GM12878 (cell line): ENCODE results near the gene SERPINF2. TPM values are rescaled to one million over a fixed set of nuclear protein-coding genes. Genes with fewer than 3 reads are reported as not detected.

ENCODE experiments used
- ATAC-seq: fragments of 200-7000 bp; cut with Tn5 transposase; 3 replicates; pipeline ENCODE4 v1.9.1; 2020; ENCODE audit warnings: mild to moderate bottlenecking, moderate library complexity
- BruUV-seq: library from RNA; stranded (reverse); fragments of 400-500 nt; replicated peaks from 2 replicates; lab custom pipeline; 2021; lab: Mats Ljungman, UMichigan
- CTCF ChIA-PET: fragments of 300-600 bp; sonication (Branson Sonifier 250); formaldehyde crosslinking; extraction: SDS; loops from one replicate; lab custom pipeline; 2021; ENCODE audit warnings: inconsistent platforms; lab: Yijun Ruan, JAX
- POLR2A ChIA-PET: fragments of 350-600 bp; formaldehyde crosslinking; extraction: SDS; loops from one replicate; lab custom pipeline; 2021; ENCODE audit warnings: inconsistent platforms; lab: Charles Lee
- RAD21 ChIA-PET: fragments of 300-600 bp; sonication (Branson Sonifier 250); formaldehyde crosslinking; loops from one replicate; lab custom pipeline; 2023; ENCODE audit warnings: antibody characterized with exemption; ENCODE audit not compliant: unreplicated experiment; lab: Charles Lee
- SMC1A ChIA-PET: fragments of 300-600 bp; sonication (Branson Sonifier 250); formaldehyde crosslinking; loops from one replicate; lab custom pipeline; 2023; ENCODE audit not compliant: unreplicated experiment, uncharacterized antibody; lab: Charles Lee
- DNase-seq: peaks from one replicate; pipeline ENCODE4 v3.0.0-alpha.2; 2011; ENCODE audit warnings: low read depth, low spot score
- FAIRE-seq: peaks from 3 replicates; lab custom pipeline; 2011; peaks lifted over from hg19 to GRCh38; lab: Jason Lieb, UNC
- H2AFZ ChIP-seq: 2 replicates; pipeline ENCODE4 v1.6.0; 2011; ENCODE audit warnings: low read depth, low read length, control low read depth; ENCODE audit not compliant: control insufficient read depth
- H3K27ac ChIP-seq: 2 replicates; pipeline ENCODE4 v1.5.1; 2011; ENCODE audit warnings: control low read depth; ENCODE audit not compliant: control insufficient read depth, insufficient read depth
- H3K27me3 ChIP-seq, 2 experiments: replicated peaks in 1 of 2; 2 replicates each; pipeline versions ENCODE4 v1.6.0 to v1.6.1; 2011; ENCODE audit warnings: low read length in 1 of 2; ENCODE audit not compliant: control insufficient read depth in 2 of 2, insufficient read depth in 2 of 2
- H3K36me3 ChIP-seq, 2 experiments: 2 replicates each; pipeline ENCODE4 v1.5.1; 2011; ENCODE audit warnings: low read length in 1 of 2; ENCODE audit not compliant: control insufficient read depth in 2 of 2, insufficient read depth in 2 of 2
- H3K4me1 ChIP-seq: 2 replicates; pipeline ENCODE4 v1.6.1; 2011; ENCODE audit warnings: mild to moderate bottlenecking, low read length, moderate library complexity, mixed read lengths; ENCODE audit not compliant: control insufficient read depth, insufficient read depth
- H3K4me2 ChIP-seq: 2 replicates; pipeline ENCODE4 v1.6.0; 2011; ENCODE audit warnings: control low read depth; ENCODE audit not compliant: control insufficient read depth, insufficient read depth
- H3K4me3 ChIP-seq: fragments of 200-600 bp; sonication (generic); 2 replicates; pipeline ENCODE4 v1.5.1; 2016
- H3K79me2 ChIP-seq: 2 replicates; pipeline ENCODE4 v1.6.0; 2011; ENCODE audit warnings: low read length; ENCODE audit not compliant: control insufficient read depth, insufficient read depth
- H3K9ac ChIP-seq: 2 replicates; pipeline ENCODE4 v1.8.0; 2011; ENCODE audit warnings: low read length, control low read depth, mixed read lengths; ENCODE audit not compliant: control insufficient read depth, insufficient read depth
- H3K9me3 ChIP-seq: replicated peaks from 3 replicates; pipeline ENCODE4 v1.5.1; 2011; ENCODE audit warnings: mild to moderate bottlenecking, low read length; ENCODE audit not compliant: control insufficient read depth, insufficient read depth
- H4K20me1 ChIP-seq: 2 replicates; pipeline ENCODE4 v1.6.0; 2011; ENCODE audit not compliant: control insufficient read depth, insufficient read depth
- BHLHE40 ChIP-seq, 2 experiments: fragments of 450-650 bp in 1 of 2; IDR thresholded peaks; 2 replicates each; pipeline ENCODE4 v1.6.1; 2011 to 2017; ENCODE audit warnings: low read depth in 2 of 2, borderline replicate concordance in 1 of 2, improper control_type of control experiment in 1 of 2, low read length in 1 of 2, mild to moderate bottlenecking in 1 of 2
- BMI1 ChIP-seq: fragments of 450-650 bp; IDR thresholded peaks from 2 replicates; pipeline ENCODE4 v1.6.1; 2016; ENCODE audit warnings: mild to moderate bottlenecking, moderate library complexity, borderline replicate concordance
- CHD4 ChIP-seq: fragments of 200-600 bp; sonication (generic); IDR thresholded peaks from 2 replicates; pipeline ENCODE4 v1.6.1; 2016; ENCODE audit warnings: mild to moderate bottlenecking
- EGR1 ChIP-seq, 2 experiments: IDR thresholded peaks; 1 replicate in 1 of 2; 2 replicates in 1 of 2; pipeline ENCODE4 v1.6.1; 2011 to 2012; ENCODE audit warnings: low read depth in 2 of 2, low read length in 2 of 2, borderline replicate concordance in 1 of 2, mild to moderate bottlenecking in 1 of 2, moderate library complexity in 1 of 2
- GABPA ChIP-seq: IDR thresholded peaks from 2 replicates; pipeline ENCODE4 v1.6.1; 2014; ENCODE audit warnings: antibody characterized with exemption, low read depth, mild to moderate bottlenecking, inconsistent platforms
- MYC ChIP-seq: IDR thresholded peaks from 2 replicates; pipeline ENCODE4 v1.6.1; 2011; ENCODE audit warnings: mild to moderate bottlenecking, low read length, moderate library complexity, inconsistent platforms; ENCODE audit not compliant: insufficient read depth, insufficient replicate concordance, insufficient read length, severe bottlenecking
- NFYB ChIP-seq: IDR thresholded peaks from 2 replicates; pipeline ENCODE4 v1.6.1; 2011; ENCODE audit warnings: low read depth, mild to moderate bottlenecking, low read length, improper control_type of control experiment, moderate library complexity; ENCODE audit not compliant: insufficient read depth
- NRF1 ChIP-seq: conservative IDR thresholded peaks from 2 replicates; pipeline ENCODE4 v1.6.1; 2011; ENCODE audit warnings: mild to moderate bottlenecking, low read depth, low read length, improper control_type of control experiment
- POLR2AphosphoS2 ChIP-seq: IDR thresholded peaks from 2 replicates; pipeline ENCODE4 v1.6.1; 2011; ENCODE audit warnings: low read depth, mild to moderate bottlenecking, low read length, improper control_type of control experiment, moderate library complexity
- RAD51 ChIP-seq: fragments of 450-650 bp; IDR thresholded peaks from 2 replicates; pipeline ENCODE4 v1.6.1; 2016; ENCODE audit warnings: moderate library complexity, mild to moderate bottlenecking, inconsistent platforms
- RCOR1 ChIP-seq: conservative IDR thresholded peaks from 2 replicates; pipeline ENCODE4 v1.6.1; 2012; ENCODE audit warnings: low read depth, low read length, improper control_type of control experiment
- SIX5 ChIP-seq: IDR thresholded peaks from 2 replicates; pipeline ENCODE4 v1.6.1; 2011; ENCODE audit warnings: mild to moderate bottlenecking, low read depth, low read length, moderate library complexity; ENCODE audit not compliant: severe bottlenecking
- STAT3 ChIP-seq: IDR thresholded peaks from 2 replicates; pipeline ENCODE4 v1.6.1; 2011; ENCODE audit warnings: low read depth, low read length, improper control_type of control experiment
- TBL1XR1 ChIP-seq: IDR thresholded peaks from 2 replicates; pipeline ENCODE4 v1.6.1; 2012; ENCODE audit warnings: low read depth, low read length, improper control_type of control experiment
- WGBS: methylation state at CpG from one replicate; pipeline ENCODE4 v1.1.6; 2016; ENCODE audit warnings: low lambda C conversion rate; ENCODE audit not compliant: insufficient replicate concordance, insufficient coverage; ENCODE audit errors: missing lambda C conversion rate; 5-methylcytosine and 5-hydroxymethylcytosine counted together
- in situ Hi-C: fragments of 300-500 bp; cut with MboI; formaldehyde crosslinking; loops from 9 replicates; pipeline ENCODE4 v1.14.3; 2018; ENCODE audit warnings: mixed read lengths
- intact Hi-C: fragments of 100-400 bp; cut with micrococcal nuclease; formaldehyde crosslinking; loops from one replicate; pipeline ENCODE4 v1.14.2; 2022; ENCODE audit not compliant: unreplicated experiment
- polyA plus RNA-seq, 11 experiments: library from polyadenylated mRNA; depleted of rRNA in 4 of 11; unstranded in 6 of 11; stranded (reverse) in 5 of 11; fragments of >200 nt; fragmentation: Nextera tagmentation in 4 of 11; fragmentation: Illumina TruSeq in 1 of 11; extraction: Ambion mirVana in 4 of 11; extraction: Trizol in 1 of 11; gene quantifications; 1 replicate in 1 of 11; 2 replicates in 10 of 11; pipeline versions ENCODE4 v1.2.1 to v1.2.3, GENCODE V29; 2011 to 2016; ENCODE audit warnings: inconsistent platforms in 2 of 11, missing spikeins in 2 of 11, low read depth in 1 of 11
- total RNA-seq, 4 experiments: library from RNA; depleted of rRNA in 3 of 4; stranded (reverse); fragments of >200 nt in 3 of 4; fragmentation: Illumina TruSeq in 1 of 4; extraction: Trizol in 1 of 4; gene quantifications; 2 replicates each; pipeline versions ENCODE4 v1.2.1 to v1.2.3, GENCODE V29; 2013 to 2021
- TF ChIP-seq, protein P1 (sequence below): IDR thresholded peaks from 2 replicates; pipeline ENCODE4 v1.6.1; 2011; ENCODE audit warnings: low read depth, low read length, improper control_type of control experiment, borderline replicate concordance
- TF ChIP-seq, protein P2 (sequence below): fragments of 450-650 bp; IDR thresholded peaks from 2 replicates; pipeline ENCODE4 v1.6.1; 2017; ENCODE audit warnings: borderline replicate concordance

Gene SERPINF2
- total and polyA plus RNA-seq, 10 of the 15 experiments (the other 5 are each of a cell fraction or from before 2014, with no cell fraction given) = 0.04 to 0.21 (median 0.12) TPM; not detected in 6

DNA sequence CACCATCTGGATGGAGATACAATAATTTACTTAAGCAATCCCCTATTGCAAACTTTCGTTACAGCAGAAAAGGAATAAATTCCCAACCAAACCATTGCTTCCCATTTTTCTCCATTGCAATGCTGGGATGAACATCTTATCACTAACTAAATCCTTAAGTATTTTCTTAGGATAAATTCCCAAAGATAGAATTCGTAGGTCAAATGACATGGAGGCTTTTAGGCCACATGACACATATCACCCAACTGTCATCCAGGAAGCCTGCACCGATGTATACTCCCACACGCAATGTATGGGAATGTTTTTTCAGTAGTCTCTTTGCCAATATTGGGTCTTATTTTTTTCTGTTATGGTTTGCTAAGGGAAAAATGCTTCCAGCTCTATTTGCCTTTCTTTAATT lies 30.9 kb upstream of the SERPINF2 start:
- in situ Hi-C loops (no loop called here), intact Hi-C loops (no loop called here)
- Histone ChIP-seq H4K20me1 (no peaks in the 10 kb centered on the region), H2AFZ (no peak overlapping the region), H3K79me2 (peaks cover 2% of the 10 kb centered on the region; the same call in 1 of the 2 replicates), H3K9me3 (no peaks in the 10 kb centered on the region), H3K9ac (no peak overlapping the region), H3K4me2 (no peak overlapping the region), H3K27me3 (peaks cover 0 to 5% of the 10 kb centered on the region in 2 experiments; a peak in 2 of 4 replicates), H3K4me1 (peaks cover 9% of the 10 kb centered on the region), H3K4me3 (no peak overlapping the region), H3K27ac (no peak overlapping the region), H3K36me3 (peaks cover 0 to 7% of the 10 kb centered on the region in 2 experiments; a peak in 2 of 4 replicates)
- no peak for ATAC-seq
- DNase-seq = no peak
- ChIA-PET POLR2A (no interaction called here), SMC1A (no interaction called here), CTCF (no interaction called here), RAD21 (no interaction called here)
- no peak for FAIRE-seq
- TF ChIP-seq GABPA (no peak), BMI1 (no peak), NFYB (no peak)
- WGBS = 87% methylated on average over 4 of the region's 4 CpGs
- no TSS peak for BruUV-seq

DNA sequence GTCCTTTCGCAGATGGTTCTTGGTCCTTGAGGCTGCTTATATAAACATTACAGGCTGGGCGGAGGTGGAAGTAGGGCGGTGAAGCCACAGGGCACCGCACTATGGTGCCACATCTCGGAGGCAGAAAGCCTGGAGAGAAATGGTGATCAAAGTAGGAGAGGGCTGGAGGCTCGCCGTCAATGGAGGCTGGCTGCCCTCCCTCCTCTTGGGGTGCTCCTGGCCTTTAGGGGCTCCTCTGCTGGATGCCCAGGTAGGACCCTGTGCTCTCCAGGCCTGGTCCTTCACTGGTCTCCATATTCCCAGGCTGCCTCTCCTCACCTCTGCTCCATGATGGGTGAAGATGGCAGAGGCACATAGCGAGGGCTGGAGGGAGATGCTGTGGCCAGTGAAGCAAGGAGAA lies 30.4 kb upstream of the SERPINF2 start:
- ATAC-seq (no peak), FAIRE-seq (no peak), DNase-seq (no peak)
- no peak overlapping the region for H3K27ac ChIP-seq
- H3K36me3 ChIP-seq = peaks cover 0 to 7% of the 10 kb centered on the region in 2 experiments; a peak in 2 of 4 replicates
- H3K9me3 ChIP-seq = no peaks in the 10 kb centered on the region
- peaks cover 2% of the 10 kb centered on the region; the same call in 1 of the 2 replicates for H3K79me2 ChIP-seq
- H3K9ac ChIP-seq = no peak overlapping the region
- peaks cover 9% of the 10 kb centered on the region for H3K4me1 ChIP-seq
- no peak overlapping the region for H3K4me2 ChIP-seq
- in situ Hi-C loops (no loop called here), intact Hi-C loops (no loop called here)
- CTCF ChIA-PET = interaction anchor here (1.8 to 1.9 kb wide), 3 partner anchors 10 to 72 kb away, joined by 4 to 15 read pairs (median 9); no protein-coding TSS in a partner anchor
- POLR2A ChIA-PET = no interaction called here
- 93% methylated on average over 8 of the region's 8 CpGs for WGBS
- peaks cover 0 to 5% of the 10 kb centered on the region in 2 experiments; a peak in 2 of 4 replicates for H3K27me3 ChIP-seq
- no peaks in the 10 kb centered on the region for H4K20me1 ChIP-seq
- no TSS peak for BruUV-seq
- H3K4me3 ChIP-seq = no peak overlapping the region
- RAD21 ChIA-PET = no interaction called here
- SMC1A ChIA-PET = no interaction called here
- no peak overlapping the region for H2AFZ ChIP-seq
- TF ChIP-seq, protein P1, sequence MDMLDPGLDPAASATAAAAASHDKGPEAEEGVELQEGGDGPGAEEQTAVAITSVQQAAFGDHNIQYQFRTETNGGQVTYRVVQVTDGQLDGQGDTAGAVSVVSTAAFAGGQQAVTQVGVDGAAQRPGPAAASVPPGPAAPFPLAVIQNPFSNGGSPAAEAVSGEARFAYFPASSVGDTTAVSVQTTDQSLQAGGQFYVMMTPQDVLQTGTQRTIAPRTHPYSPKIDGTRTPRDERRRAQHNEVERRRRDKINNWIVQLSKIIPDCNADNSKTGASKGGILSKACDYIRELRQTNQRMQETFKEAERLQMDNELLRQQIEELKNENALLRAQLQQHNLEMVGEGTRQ = no peak
- TF ChIP-seq CHD4 = no peak
- TF ChIP-seq BHLHE40 (IDR thresholded peaks at IDR 0.05; ENCODE audit: borderline replicate concordance in 1 of 2, low read depth in 2 of 2, low read length in 1 of 2) = no peak
- TF ChIP-seq STAT3 = no peak
- TF ChIP-seq SIX5 = no peak
- TF ChIP-seq MYC = no peak
- TF ChIP-seq EGR1 (IDR thresholded peaks at IDR 0.05; ENCODE audit: borderline replicate concordance in 1 of 2, low read depth in 2 of 2, low read length in 2 of 2) = no peak
- TF ChIP-seq, protein P2, sequence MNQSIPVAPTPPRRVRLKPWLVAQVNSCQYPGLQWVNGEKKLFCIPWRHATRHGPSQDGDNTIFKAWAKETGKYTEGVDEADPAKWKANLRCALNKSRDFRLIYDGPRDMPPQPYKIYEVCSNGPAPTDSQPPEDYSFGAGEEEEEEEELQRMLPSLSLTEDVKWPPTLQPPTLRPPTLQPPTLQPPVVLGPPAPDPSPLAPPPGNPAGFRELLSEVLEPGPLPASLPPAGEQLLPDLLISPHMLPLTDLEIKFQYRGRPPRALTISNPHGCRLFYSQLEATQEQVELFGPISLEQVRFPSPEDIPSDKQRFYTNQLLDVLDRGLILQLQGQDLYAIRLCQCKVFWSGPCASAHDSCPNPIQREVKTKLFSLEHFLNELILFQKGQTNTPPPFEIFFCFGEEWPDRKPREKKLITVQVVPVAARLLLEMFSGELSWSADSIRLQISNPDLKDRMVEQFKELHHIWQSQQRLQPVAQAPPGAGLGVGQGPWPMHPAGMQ = no peak
- no peak for TF ChIP-seq NRF1
- TF ChIP-seq TBL1XR1 = no peak
- no peak for TF ChIP-seq RCOR1
- no peak for TF ChIP-seq RAD51
- TF ChIP-seq POLR2AphosphoS2 = no peak
